HFFc6 (cell line): ENCODE measurements around the gene DMTF1. TPM values are rescaled to one million over a fixed set of nuclear protein-coding genes. Genes with fewer than 3 reads are reported as not detected.

Source experiments
- DNase-seq: peaks from one replicate; pipeline ENCODE4 v3.0.0-alpha.2; 2018
- H3K27ac Mint-ChIP-seq: 2 replicates; pipeline ENCODE4 v1.8.0; 2020; ENCODE audit warnings: mild to moderate bottlenecking, mixed read lengths
- H3K27me3 Mint-ChIP-seq: 2 replicates; pipeline ENCODE4 v1.8.0; 2021; ENCODE audit warnings: mild to moderate bottlenecking, moderate library complexity, mixed read lengths; ENCODE audit not compliant: insufficient read depth
- H3K36me3 Mint-ChIP-seq: 2 replicates; pipeline ENCODE4 v1.8.0; 2021; ENCODE audit warnings: low read depth, mixed read lengths
- H3K4me1 Mint-ChIP-seq: 2 replicates; pipeline ENCODE4 v1.8.0; 2020; ENCODE audit warnings: low read depth, mixed read lengths
- H3K4me3 Mint-ChIP-seq: 2 replicates; pipeline ENCODE4 v1.8.0; 2020; ENCODE audit warnings: mild to moderate bottlenecking, moderate library complexity, mixed read lengths
- H3K9me3 Mint-ChIP-seq: 2 replicates; pipeline ENCODE4 v1.8.0; 2020; ENCODE audit warnings: mild to moderate bottlenecking, mixed read lengths
- total RNA-seq, 6 experiments: library from RNA; stranded (reverse); fragmentation: NEBNext Ultra II Directional; extraction: Animal tissue kit (Norgen Biotek cat#: 25700); gene quantifications; 2 replicates in 1 of 6; 3 replicates in 5 of 6; pipeline ENCODE4 v1.2.3, GENCODE V29; 2021
- TF ChIP-seq, protein P1 (sequence below): fragments of 200-600 bp; sonication (generic); IDR thresholded peaks from 2 replicates; pipeline ENCODE4 v1.5.0; 2021; ENCODE audit warnings: antibody characterized with exemption, mild to moderate bottlenecking

Gene DMTF1
- total RNA-seq, 6 experiments from 2014 or later: 26.2 to 33.0 (median 30.7) TPM

DNA sequence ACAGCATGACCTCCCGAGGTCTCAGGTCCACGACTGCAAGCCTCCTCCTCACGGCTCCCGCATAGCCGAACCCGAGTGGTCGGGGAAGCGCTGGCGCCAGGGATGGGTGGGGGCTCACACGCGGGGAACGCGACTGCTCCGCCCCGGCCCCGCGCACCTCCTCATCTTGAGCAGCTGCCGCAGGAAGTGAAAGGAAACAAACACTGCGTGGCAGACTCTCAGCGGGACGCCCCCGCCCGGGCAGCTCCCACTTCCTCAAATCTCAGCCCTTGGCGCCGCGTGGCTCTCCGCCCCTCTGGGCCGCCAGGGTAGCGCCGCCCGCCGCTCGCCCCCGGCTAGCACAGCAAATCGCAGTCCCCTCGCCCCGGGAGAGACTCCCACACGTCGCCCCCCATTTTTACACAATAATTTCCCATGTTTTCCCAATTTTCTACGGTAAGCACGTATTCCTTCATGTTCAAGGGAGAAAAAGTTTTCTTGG, 67.3 kb downstream of the DMTF1 start, which contains the start of gene TMEM243:
TMEM243 (minus strand) TSS at position 188 of the 481 bp plus-strand sequence. CDS start 229 bp downstream, outside the sequence.
- TF ChIP-seq, protein P1, sequence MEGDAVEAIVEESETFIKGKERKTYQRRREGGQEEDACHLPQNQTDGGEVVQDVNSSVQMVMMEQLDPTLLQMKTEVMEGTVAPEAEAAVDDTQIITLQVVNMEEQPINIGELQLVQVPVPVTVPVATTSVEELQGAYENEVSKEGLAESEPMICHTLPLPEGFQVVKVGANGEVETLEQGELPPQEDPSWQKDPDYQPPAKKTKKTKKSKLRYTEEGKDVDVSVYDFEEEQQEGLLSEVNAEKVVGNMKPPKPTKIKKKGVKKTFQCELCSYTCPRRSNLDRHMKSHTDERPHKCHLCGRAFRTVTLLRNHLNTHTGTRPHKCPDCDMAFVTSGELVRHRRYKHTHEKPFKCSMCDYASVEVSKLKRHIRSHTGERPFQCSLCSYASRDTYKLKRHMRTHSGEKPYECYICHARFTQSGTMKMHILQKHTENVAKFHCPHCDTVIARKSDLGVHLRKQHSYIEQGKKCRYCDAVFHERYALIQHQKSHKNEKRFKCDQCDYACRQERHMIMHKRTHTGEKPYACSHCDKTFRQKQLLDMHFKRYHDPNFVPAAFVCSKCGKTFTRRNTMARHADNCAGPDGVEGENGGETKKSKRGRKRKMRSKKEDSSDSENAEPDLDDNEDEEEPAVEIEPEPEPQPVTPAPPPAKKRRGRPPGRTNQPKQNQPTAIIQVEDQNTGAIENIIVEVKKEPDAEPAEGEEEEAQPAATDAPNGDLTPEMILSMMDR: peak; percentile 37; the same call in 1 of the 2 replicates
- H3K27me3 Mint-ChIP-seq: no peaks in the 10 kb centered on the region
- H3K27ac Mint-ChIP-seq: peak within 1 kb of the TSS; percentile 92
- H3K4me3 Mint-ChIP-seq: peak within 1 kb of the TSS; percentile 95
- peak; percentile 42 for DNase-seq
- H3K4me1 Mint-ChIP-seq: peaks cover 30% of the 10 kb centered on the region
- H3K9me3 Mint-ChIP-seq: no peaks in the 10 kb centered on the region
- no peaks in the 10 kb centered on the region for H3K36me3 Mint-ChIP-seq

DNA sequence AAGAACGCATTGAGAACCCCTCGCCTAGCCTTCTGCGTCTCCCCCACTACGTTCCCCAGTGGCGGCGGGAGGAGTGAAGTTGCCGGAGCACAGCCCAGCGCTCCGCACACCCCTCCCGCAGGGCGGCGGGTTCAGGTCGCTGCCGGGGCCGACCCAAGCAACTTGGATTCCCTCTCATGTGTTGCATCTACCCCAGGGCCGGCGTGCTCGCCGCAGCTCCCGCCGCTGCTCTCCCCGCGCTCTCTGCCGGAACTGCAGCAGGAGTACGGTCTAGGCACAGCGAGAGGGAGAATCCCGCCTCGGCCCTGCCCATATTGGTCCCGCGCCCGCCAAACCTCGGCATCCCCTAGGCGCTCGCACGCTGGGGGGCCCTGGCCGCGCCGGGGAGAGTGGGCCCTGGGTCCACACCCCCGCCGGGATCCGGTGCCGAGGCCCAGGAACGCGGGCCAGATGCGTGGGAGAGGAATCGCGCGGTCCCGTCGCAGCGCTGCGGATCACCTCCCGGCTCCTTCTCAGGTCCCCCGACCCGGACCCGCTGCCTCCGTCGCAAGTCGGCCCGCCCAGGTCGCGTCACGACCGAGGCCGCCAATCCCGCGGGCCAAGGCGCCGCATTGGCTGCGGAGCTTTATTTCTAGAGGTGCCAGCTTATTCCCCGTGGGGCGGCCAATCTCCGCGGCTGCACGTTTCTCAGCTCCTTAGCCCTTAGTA, 67.9 kb downstream of the DMTF1 start:
- H3K4me1 Mint-ChIP-seq: peaks cover 30% of the 10 kb centered on the region
- H3K27me3 Mint-ChIP-seq: no peaks in the 10 kb centered on the region
- H3K4me3 Mint-ChIP-seq: peak overlapping the region; percentile 95
- peak; percentile 66 for DNase-seq
- TF ChIP-seq, protein P1: no peak
- no peaks in the 10 kb centered on the region for H3K36me3 Mint-ChIP-seq
- no peaks in the 10 kb centered on the region for H3K9me3 Mint-ChIP-seq
- H3K27ac Mint-ChIP-seq: peak overlapping the region; percentile 92

DNA sequence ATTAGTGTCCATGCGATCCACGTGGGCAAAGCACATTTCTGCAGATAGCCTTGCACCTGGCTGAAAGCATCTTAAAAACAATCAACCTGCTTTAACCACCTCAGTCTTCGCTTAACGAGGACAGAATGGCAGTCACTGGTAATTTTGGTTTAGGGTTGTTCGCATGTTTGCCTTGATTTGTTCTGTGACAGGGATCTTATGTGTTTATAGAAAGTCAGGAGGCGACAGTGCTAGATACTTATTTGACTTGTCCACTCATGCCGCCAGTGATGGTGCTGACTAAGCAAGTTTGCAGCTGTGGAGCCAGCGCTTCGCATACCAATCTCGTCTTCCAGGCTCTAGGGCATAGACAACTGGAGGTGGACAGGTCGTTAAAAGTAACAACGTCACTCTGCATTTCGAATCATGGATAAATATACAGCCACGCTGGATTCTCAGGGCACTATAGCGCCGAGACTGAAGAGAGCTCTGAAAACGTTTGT, 68.5 kb downstream of the DMTF1 start:
- peak; percentile 39 for DNase-seq
- Mint-ChIP-seq H3K27ac (peak overlapping the region; percentile 50; the same call in 1 of the 2 replicates), H3K36me3 (no peaks in the 10 kb centered on the region)

DNA sequence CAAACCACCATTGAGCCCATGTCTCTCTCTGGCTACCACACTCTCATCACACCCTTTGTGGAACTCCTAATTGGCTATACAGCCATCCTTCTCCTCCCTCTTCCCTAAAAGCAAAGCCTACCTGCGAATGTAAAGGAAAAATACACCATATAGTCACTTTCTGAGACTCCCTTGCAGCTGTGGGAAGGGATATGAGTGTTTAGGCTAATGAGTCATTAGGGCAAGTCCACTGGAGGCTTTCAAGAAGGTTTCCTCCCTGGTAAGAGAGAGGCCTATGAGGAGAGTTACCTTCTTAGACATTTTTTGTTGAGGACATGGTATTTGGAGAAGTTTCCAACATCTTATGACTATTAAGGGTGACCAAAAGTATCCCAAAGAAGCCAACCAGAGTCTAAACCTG, 71.4 kb downstream of the DMTF1 start:
- Mint-ChIP-seq H3K4me1 (peaks cover 21% of the 10 kb centered on the region), H3K9me3 (no peaks in the 10 kb centered on the region), H3K4me3 (no peak overlapping the region), H3K36me3 (no peaks in the 10 kb centered on the region), H3K27ac (no peak overlapping the region), H3K27me3 (peaks cover 2% of the 10 kb centered on the region)
- DNase-seq: peak; percentile 10
- TF ChIP-seq, protein P1: no peak

More for the DNA sequence above, 68.5 kb downstream of the DMTF1 start:
- Mint-ChIP-seq H3K4me3 (peak overlapping the region; percentile 95), H3K4me1 (peaks cover 35% of the 10 kb centered on the region), H3K27me3 (no peaks in the 10 kb centered on the region; the same call in 1 of the 2 replicates), H3K9me3 (no peaks in the 10 kb centered on the region)
- TF ChIP-seq, protein P1: no peak

DNA sequence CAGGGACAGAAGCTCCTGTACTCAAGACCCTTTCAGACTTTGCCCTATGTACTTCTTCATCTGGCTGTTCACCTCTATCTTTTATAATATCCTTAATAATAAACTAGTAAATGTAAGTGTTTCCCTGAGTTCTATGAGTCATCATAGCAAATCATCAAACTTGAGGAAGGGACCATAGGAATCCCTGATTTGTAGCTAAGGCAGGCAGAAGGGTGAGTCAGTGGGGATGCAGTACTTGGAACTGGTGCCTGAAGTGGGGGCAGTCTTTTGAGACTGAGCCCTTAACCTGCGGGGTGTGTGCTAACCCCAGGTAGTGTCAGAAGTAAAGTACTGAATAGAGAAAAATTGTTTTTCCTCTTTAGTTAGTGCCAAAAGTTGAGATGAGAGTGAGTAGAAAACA, 73.4 kb downstream of the DMTF1 start:
- TF ChIP-seq, protein P1: 0 out of 2 replicates have a peak, but pooled peaks have one; percentile 10
- peak; percentile 20 for DNase-seq
- no peaks in the 10 kb centered on the region for H3K36me3 Mint-ChIP-seq
- peaks cover 14% of the 10 kb centered on the region for H3K4me1 Mint-ChIP-seq
- H3K4me3 Mint-ChIP-seq: no peak overlapping the region
- no peaks in the 10 kb centered on the region for H3K9me3 Mint-ChIP-seq
- H3K27me3 Mint-ChIP-seq: peaks cover 11% of the 10 kb centered on the region
- H3K27ac Mint-ChIP-seq: no peak overlapping the region
